Measurements from ENCODE around the gene ADAMTS10. TPM values are rescaled to one million over a fixed set of nuclear protein-coding genes. Genes with fewer than 3 reads are reported as not detected.

ADAMTS10 gene
- total RNA-seq, 1 experiment from 2014 or later: 10.2 TPM

DNA sequence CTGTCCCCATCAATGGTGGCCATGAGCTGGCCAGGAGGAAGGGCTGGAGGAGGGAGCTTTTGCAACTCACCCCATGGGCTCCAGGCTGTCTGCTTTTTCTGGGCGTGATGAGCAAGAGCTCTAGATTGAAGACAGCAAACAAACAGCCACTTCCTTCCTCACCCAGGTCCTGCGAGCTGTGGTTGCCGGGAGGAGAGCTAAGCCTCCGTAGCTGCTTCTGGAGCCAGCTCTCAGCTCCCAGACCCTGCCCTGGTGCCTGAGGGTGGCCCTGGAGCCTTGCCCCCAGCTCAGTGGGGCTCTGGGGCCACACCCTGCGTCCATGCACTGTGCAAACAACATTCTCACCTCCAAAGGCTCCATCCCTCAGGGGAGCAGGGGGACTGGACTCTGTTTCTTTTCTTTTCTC, 39.5 kb downstream of the ADAMTS10 start:
- ChIA-PET RAD21 (ENCODE audit: low non-redundant PET in 1 of 2, low total read pairs in 2 of 2, uncharacterized antibody in 2 of 2, unreplicated experiment in 2 of 2) (no interaction called here), POLR2A (no interaction called here), CTCF (interaction anchor here (1.1 to 1.3 kb wide), 2 partner anchors 9 to 10 kb away, joined by 5 read pairs; no protein-coding TSS in a partner anchor)
- Histone ChIP-seq H3K27me3 (ENCODE audit: insufficient read depth, low read length) (no peaks in the 10 kb centered on the region), H3K4me3 (replicated peaks in 1 of 2; ENCODE audit: low read depth in 1 of 2, low read length in 2 of 2) (no peak overlapping the region), H3K27ac (ENCODE audit: low read depth, low read length) (no peak overlapping the region), H3K9me2 (ENCODE audit: insufficient read depth) (no peaks in the 10 kb centered on the region), H3K9me3 (ENCODE audit: control insufficient read depth in 1 of 2, insufficient read depth in 1 of 2, low read depth in 1 of 2, low read length in 2 of 2) (no peaks in the 10 kb centered on the region), H3K4me1 (ENCODE audit: control insufficient read depth in 1 of 2, insufficient read depth in 2 of 2, low read length in 2 of 2) (peaks cover 14 to 28% of the 10 kb centered on the region in 2 experiments), H3K79me2 (ENCODE audit: insufficient read depth, low read length) (no peaks in the 10 kb centered on the region), H3K36me3 (ENCODE audit: control insufficient read depth in 1 of 2, insufficient read depth in 2 of 2, low read length in 2 of 2) (no peaks in the 10 kb centered on the region), H4K20me1 (ENCODE audit: insufficient read depth) (no peaks in the 10 kb centered on the region), H2AFZ (ENCODE audit: low read depth, low read length, poor library complexity, severe bottlenecking) (no peak overlapping the region), H3K4me2 (ENCODE audit: low read length) (no peak overlapping the region), H3K9ac (ENCODE audit: low read length) (no peak overlapping the region)
- intact Hi-C loops (cut with micrococcal nuclease): loop anchor here (10.0 kb wide), 1 partner anchor 306 kb away; no protein-coding TSS in a partner anchor
- ATAC-seq: no peak
- DNase-seq (ENCODE audit: low read depth, low spot score): no peak
- no peak for TF ChIP-seq YY1 (IDR thresholded peaks at IDR 0.05; ENCODE audit: extremely low read depth, insufficient replicate concordance, low read depth, low read length)
- TF ChIP-seq REST (IDR thresholded peaks at IDR 0.05; ENCODE audit: low read depth): no peak
- no peak for TF ChIP-seq RAD21 (IDR thresholded peaks at IDR 0.05; ENCODE audit: low read depth)
- TF ChIP-seq POLR2A (IDR thresholded peaks at IDR 0.05; ENCODE audit: borderline replicate concordance, extremely low read depth, insufficient read depth, insufficient read length): no peak
- TF ChIP-seq ZNF274 (IDR thresholded peaks at IDR 0.05; ENCODE audit: low read depth, low read length): no peak
- TF ChIP-seq JUND (IDR thresholded peaks at IDR 0.05): no peak
- TF ChIP-seq SP1 (IDR thresholded peaks at IDR 0.05; ENCODE audit: low read depth): no peak
- TF ChIP-seq ZBTB33 (IDR thresholded peaks at IDR 0.05; ENCODE audit: extremely low read depth, insufficient replicate concordance, low read length): no peak
- no peak for TF ChIP-seq EZH2phosphoT487 (IDR thresholded peaks at IDR 0.05; ENCODE audit: borderline replicate concordance)
- TF ChIP-seq SRF (IDR thresholded peaks at IDR 0.05; ENCODE audit: low read depth): no peak
- TF ChIP-seq ELF1 (IDR thresholded peaks at IDR 0.05; ENCODE audit: borderline replicate concordance, low read depth): no peak
- no peak for TF ChIP-seq TCF7L2 (IDR thresholded peaks at IDR 0.05; ENCODE audit: borderline replicate concordance, extremely low read depth, insufficient read depth, insufficient read length)
- TF ChIP-seq EGR1 (IDR thresholded peaks at IDR 0.05; ENCODE audit: low read depth): no peak
- no peak for TF ChIP-seq FOSL1 (IDR thresholded peaks at IDR 0.05; ENCODE audit: low read depth)
- BruUV-seq (replicated peaks): no TSS peak
